ENCODE results near the gene ACTR1A.
"Not testable (repeated sequence)": the region's sequence is repeated elsewhere in the genome, so short reads cannot be mapped to it uniquely, and the experiment has no call there.

The ACTR1A gene

GRCh38 chr10:102542800-102543418 lies 40.4 kb upstream of the ACTR1A start:
- H3K4me3 ChIP-seq (ENCODE audit: low read depth, low read length) = no peak overlapping the region
- DNase-seq (ENCODE audit: low read depth) = no peak
- TF ChIP-seq, protein P1, sequence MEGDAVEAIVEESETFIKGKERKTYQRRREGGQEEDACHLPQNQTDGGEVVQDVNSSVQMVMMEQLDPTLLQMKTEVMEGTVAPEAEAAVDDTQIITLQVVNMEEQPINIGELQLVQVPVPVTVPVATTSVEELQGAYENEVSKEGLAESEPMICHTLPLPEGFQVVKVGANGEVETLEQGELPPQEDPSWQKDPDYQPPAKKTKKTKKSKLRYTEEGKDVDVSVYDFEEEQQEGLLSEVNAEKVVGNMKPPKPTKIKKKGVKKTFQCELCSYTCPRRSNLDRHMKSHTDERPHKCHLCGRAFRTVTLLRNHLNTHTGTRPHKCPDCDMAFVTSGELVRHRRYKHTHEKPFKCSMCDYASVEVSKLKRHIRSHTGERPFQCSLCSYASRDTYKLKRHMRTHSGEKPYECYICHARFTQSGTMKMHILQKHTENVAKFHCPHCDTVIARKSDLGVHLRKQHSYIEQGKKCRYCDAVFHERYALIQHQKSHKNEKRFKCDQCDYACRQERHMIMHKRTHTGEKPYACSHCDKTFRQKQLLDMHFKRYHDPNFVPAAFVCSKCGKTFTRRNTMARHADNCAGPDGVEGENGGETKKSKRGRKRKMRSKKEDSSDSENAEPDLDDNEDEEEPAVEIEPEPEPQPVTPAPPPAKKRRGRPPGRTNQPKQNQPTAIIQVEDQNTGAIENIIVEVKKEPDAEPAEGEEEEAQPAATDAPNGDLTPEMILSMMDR (IDR thresholded peaks at IDR 0.05; ENCODE audit: low read depth, low read length, missing control alignments) = no peak

GRCh38 chr10:102540023-102540422 lies 37.5 kb upstream of the ACTR1A start:
- TF ChIP-seq, protein P1 (IDR thresholded peaks at IDR 0.05; ENCODE audit: low read depth, low read length, missing control alignments) = peak; percentile 62
- peak; percentile 12 for DNase-seq (ENCODE audit: low read depth)
- no peak overlapping the region for H3K4me3 ChIP-seq (ENCODE audit: low read depth, low read length)

GRCh38 chr10:102538811-102539210 lies 36.3 kb upstream of the ACTR1A start:
- TF ChIP-seq, protein P1 (IDR thresholded peaks at IDR 0.05; ENCODE audit: low read depth, low read length, missing control alignments) = no peak
- no peak overlapping the region for H3K4me3 ChIP-seq (ENCODE audit: low read depth, low read length)
- no peak for DNase-seq (ENCODE audit: low read depth)

GRCh38 chr10:102537948-102538347 lies 35.4 kb upstream of the ACTR1A start:
- peak; percentile 13 for DNase-seq (ENCODE audit: low read depth)
- no peak overlapping the region for H3K4me3 ChIP-seq (ENCODE audit: low read depth, low read length)
- TF ChIP-seq, protein P1 (IDR thresholded peaks at IDR 0.05; ENCODE audit: low read depth, low read length, missing control alignments) = no peak

DNA sequence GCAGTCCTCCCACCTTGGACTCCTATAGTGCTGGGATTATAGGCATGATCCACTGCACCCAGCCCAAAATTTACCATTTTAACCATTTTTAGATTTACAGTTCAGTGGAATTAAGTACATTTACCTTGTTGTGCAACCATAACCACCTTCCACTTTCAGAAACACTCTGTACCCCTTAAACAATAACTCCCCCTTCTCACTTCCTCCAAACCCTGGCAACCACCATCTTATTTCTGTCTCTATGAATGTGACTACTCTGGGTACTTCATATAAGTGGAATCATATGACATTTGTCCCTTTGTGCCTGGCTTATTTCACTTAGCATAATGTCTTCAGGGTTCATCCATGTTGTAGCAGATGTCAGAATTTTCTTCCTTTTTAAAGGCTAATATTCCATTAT lies 34.9 kb upstream of the ACTR1A start:
- peak; percentile 25 for DNase-seq (ENCODE audit: low read depth)
- H3K4me3 ChIP-seq (ENCODE audit: low read depth, low read length) = no peak overlapping the region
- TF ChIP-seq, protein P1 (IDR thresholded peaks at IDR 0.05; ENCODE audit: low read depth, low read length, missing control alignments) = no peak

DNA sequence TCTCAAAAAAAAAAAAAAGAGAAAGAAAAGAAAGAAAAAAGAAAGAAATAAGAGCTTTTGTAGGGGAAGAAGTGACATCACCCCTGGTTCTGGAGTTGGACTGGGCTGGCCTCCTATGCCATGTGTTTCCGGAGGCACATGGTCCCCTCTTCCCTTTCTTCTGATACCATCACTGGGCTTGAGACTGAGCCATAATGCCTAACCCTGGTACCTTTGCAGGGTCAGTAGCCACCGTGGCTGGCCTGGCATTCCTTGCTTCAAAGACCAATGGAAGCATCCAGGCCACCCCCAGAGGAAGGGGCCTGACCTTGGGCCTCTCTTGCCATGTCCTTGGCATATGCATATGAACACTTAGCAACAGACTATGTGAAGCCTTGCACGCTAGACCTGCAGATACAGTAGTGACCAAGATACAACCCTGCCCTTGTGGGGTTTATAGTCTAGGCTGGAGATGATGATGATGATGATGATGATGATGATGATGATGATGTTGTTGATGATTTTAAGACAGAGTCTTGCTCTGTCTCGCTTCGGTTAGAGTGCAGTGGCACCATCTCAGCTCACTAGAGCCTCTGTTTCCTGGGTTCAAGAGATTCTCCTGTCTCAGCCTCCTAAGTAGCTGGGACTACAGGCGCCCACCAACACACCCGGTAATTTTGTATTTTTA lies 33.1 kb upstream of the ACTR1A start:
- no peak for DNase-seq (ENCODE audit: low read depth)
- TF ChIP-seq, protein P1 (IDR thresholded peaks at IDR 0.05; ENCODE audit: low read depth, low read length, missing control alignments) = no peak
- H3K4me3 ChIP-seq (ENCODE audit: low read depth, low read length) = no peak overlapping the region

GRCh38 chr10:102534966-102535365 lies 32.5 kb upstream of the ACTR1A start:
- not testable (repeated sequence) for DNase-seq (ENCODE audit: low read depth)

More at GRCh38 chr10:102534966-102535365, 32.5 kb upstream of the ACTR1A start:
- not testable (repeated sequence) for H3K4me3 ChIP-seq (ENCODE audit: low read depth, low read length)
